Activated CD4-positive, alpha-beta T cell treated with anti-CD3 and anti-CD28 coated beads, Interleukin-2, amount 10 ng/mL, durations not matched to agents 24 days and 14 days (primary cell): Measurements from ENCODE around the gene TSSK6. TPM values are rescaled to one million over a fixed set of nuclear protein-coding genes. Genes with fewer than 3 reads are reported as not detected.
A peak's percentile ranks its signal among the peaks of the same experiment; 100 is the strongest.

Experiments used
- DNase-seq: peaks from one replicate; pipeline ENCODE4 v3.0.0; 2022
- H3K27ac Mint-ChIP-seq: one replicate; pipeline ENCODE4 v1.8.0; 2022; ENCODE audit warnings: mild to moderate bottlenecking, mixed read lengths
- H3K27me3 Mint-ChIP-seq: one replicate; pipeline ENCODE4 v1.8.0; 2022; ENCODE audit warnings: mixed read lengths
- H3K36me3 Mint-ChIP-seq: one replicate; pipeline ENCODE4 v1.8.0; 2022; ENCODE audit warnings: low read depth, mild to moderate bottlenecking, mixed read lengths
- H3K4me1 Mint-ChIP-seq: one replicate; pipeline ENCODE4 v1.8.0; 2021; ENCODE audit warnings: mixed read lengths
- H3K4me3 Mint-ChIP-seq: one replicate; pipeline ENCODE4 v1.8.0; 2022; ENCODE audit warnings: mild to moderate bottlenecking, moderate library complexity, mixed read lengths
- H3K9me3 Mint-ChIP-seq: one replicate; pipeline ENCODE4 v1.8.0; 2021; ENCODE audit warnings: mixed read lengths
- intact Hi-C: fragments of 100-400 bp; cut with micrococcal nuclease; formaldehyde crosslinking; loops from one replicate; pipeline ENCODE4 v1.15.1; 2023
- total RNA-seq: library from RNA; stranded (reverse); gene quantifications from 2 replicates; pipeline ENCODE4 v1.2.3, GENCODE V29; 2022

The TSSK6 gene
- total RNA-seq, 1 donor from 2014 or later = 3.3 TPM

GRCh38 chr19:19487950-19488874, 27.1 kb downstream of the TSSK6 start:
- H3K27ac Mint-ChIP-seq = peak overlapping the region; percentile 98
- peaks cover 36% of the 10 kb centered on the region for H3K4me1 Mint-ChIP-seq
- H3K36me3 Mint-ChIP-seq = peaks cover 6% of the 10 kb centered on the region
- H3K9me3 Mint-ChIP-seq = no peaks in the 10 kb centered on the region
- intact Hi-C loops = loop anchor here (2.0 kb wide), 1 partner anchor 77 kb away; no protein-coding TSS in a partner anchor
- peak overlapping the region; percentile 76 for H3K4me3 Mint-ChIP-seq
- peak; percentile 66 for DNase-seq
- H3K27me3 Mint-ChIP-seq = no peaks in the 10 kb centered on the region

GRCh38 chr19:19487077-19487949, 28.0 kb downstream of the TSSK6 start:
- H3K4me1 Mint-ChIP-seq = peaks cover 38% of the 10 kb centered on the region
- intact Hi-C loops = no loop called here
- H3K4me3 Mint-ChIP-seq = peak overlapping the region; percentile 12
- no peak for DNase-seq
- H3K36me3 Mint-ChIP-seq = peaks cover 6% of the 10 kb centered on the region
- H3K27ac Mint-ChIP-seq = peak overlapping the region; percentile 98
- no peaks in the 10 kb centered on the region for H3K9me3 Mint-ChIP-seq
- H3K27me3 Mint-ChIP-seq = no peaks in the 10 kb centered on the region

DNA sequence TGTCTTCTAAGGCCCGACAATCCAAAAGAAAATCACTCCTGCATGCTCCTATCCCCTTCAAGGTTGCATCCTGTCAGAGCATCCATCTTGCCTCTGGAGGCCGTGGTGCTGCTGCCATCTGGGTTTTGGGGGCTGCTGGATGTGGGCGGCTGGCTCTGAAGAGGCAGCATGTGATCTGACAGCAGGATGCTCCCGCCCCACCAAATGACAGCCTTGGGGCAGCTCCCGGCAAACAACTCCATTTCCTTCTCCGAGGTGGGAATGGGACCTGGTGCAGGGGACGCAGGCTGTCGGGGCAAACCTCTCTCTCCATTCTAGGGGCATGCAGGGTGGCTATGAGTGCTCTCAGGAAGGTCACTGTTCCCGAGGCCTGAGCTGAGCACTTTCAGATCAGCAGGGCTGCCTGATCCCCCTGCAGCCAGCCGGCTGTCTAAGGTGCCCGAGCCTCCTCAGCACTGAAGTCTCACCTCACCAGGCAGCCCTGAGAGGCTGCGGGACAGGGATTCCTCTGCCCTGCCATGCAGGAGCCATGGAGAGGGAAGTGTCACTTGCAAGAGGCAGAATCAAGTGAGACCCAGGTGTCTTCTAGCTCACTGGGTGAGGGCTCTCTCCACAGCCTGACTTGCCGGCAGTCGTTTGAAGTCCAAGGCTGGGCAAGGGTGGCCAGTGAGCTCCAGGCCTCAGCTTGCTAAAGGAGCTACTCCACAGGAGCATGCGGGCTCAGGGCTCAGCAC, 28.8 kb downstream of the TSSK6 start:
- peaks cover 6% of the 10 kb centered on the region for H3K36me3 Mint-ChIP-seq
- no peak for DNase-seq
- H3K4me3 Mint-ChIP-seq = no peak overlapping the region
- intact Hi-C loops = no loop called here
- H3K27me3 Mint-ChIP-seq = no peaks in the 10 kb centered on the region
- peak overlapping the region; percentile 29 for H3K27ac Mint-ChIP-seq
- peaks cover 39% of the 10 kb centered on the region for H3K4me1 Mint-ChIP-seq
- no peaks in the 10 kb centered on the region for H3K9me3 Mint-ChIP-seq

DNA sequence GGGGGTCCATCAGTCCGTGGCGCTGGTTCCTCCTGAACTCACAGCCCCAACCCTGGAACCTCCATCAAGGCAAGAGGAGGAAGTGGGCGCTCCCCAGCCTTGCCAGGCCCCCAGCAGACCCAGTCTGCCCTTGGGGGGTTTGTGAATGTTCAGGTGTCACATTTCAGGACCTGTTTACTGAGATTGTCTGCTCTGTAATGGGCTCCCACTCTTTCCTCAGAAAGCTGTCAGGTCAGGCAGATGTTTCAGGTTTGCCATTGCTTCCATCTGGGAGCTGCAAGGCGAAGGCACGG, 29.4 kb downstream of the TSSK6 start:
- no peaks in the 10 kb centered on the region for H3K27me3 Mint-ChIP-seq
- no peak overlapping the region for H3K4me3 Mint-ChIP-seq
- H3K27ac Mint-ChIP-seq = no peak overlapping the region
- H3K9me3 Mint-ChIP-seq = no peaks in the 10 kb centered on the region
- intact Hi-C loops = no loop called here
- DNase-seq = no peak
- H3K4me1 Mint-ChIP-seq = peaks cover 43% of the 10 kb centered on the region
- H3K36me3 Mint-ChIP-seq = peaks cover 7% of the 10 kb centered on the region

GRCh38 chr19:19485161-19485997, 30.0 kb downstream of the TSSK6 start:
- H3K27me3 Mint-ChIP-seq = no peaks in the 10 kb centered on the region
- H3K9me3 Mint-ChIP-seq = no peaks in the 10 kb centered on the region
- no peak overlapping the region for H3K4me3 Mint-ChIP-seq
- intact Hi-C loops = no loop called here
- no peak for DNase-seq
- peaks cover 5% of the 10 kb centered on the region for H3K36me3 Mint-ChIP-seq
- H3K4me1 Mint-ChIP-seq = peaks cover 45% of the 10 kb centered on the region
- H3K27ac Mint-ChIP-seq = no peak overlapping the region

- intact Hi-C loops = no loop called here
- no peak for DNase-seq
- Mint-ChIP-seq H3K4me1 (peaks cover 28% of the 10 kb centered on the region), H3K27ac (peak overlapping the region; percentile 29), H3K9me3 (no peaks in the 10 kb centered on the region), H3K36me3 (peaks cover 7% of the 10 kb centered on the region), H3K4me3 (no peak overlapping the region), H3K27me3 (no peaks in the 10 kb centered on the region)
Observed at GRCh38 chr19:19482809-19483596, 32.3 kb downstream of the TSSK6 start.

DNA sequence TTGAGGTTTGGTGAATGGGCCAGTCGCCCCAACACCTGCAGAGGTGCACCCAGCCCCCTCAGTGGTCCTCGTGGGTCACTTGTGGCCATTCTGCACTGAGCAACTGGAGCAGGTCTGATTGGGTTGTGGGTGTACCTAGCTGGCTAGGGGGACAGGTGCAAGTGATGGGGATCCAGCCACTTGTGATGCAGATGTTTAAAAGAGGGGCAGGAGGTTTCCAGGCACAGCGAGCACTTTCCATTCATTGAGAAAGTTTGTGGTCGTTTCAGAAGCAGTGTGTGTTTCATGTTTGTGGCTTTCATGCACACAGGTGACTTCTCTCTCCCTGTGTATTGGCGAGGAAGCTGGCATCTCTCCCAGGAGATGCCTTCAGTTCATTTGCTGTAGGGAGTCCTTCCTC, 34.7 kb downstream of the TSSK6 start:
- peaks cover 9% of the 10 kb centered on the region for H3K36me3 Mint-ChIP-seq
- peaks cover 35% of the 10 kb centered on the region for H3K4me1 Mint-ChIP-seq
- DNase-seq = peak; percentile 68
- H3K27ac Mint-ChIP-seq = no peak overlapping the region
- no peaks in the 10 kb centered on the region for H3K27me3 Mint-ChIP-seq
- intact Hi-C loops = no loop called here
- no peaks in the 10 kb centered on the region for H3K9me3 Mint-ChIP-seq
- no peak overlapping the region for H3K4me3 Mint-ChIP-seq

DNA sequence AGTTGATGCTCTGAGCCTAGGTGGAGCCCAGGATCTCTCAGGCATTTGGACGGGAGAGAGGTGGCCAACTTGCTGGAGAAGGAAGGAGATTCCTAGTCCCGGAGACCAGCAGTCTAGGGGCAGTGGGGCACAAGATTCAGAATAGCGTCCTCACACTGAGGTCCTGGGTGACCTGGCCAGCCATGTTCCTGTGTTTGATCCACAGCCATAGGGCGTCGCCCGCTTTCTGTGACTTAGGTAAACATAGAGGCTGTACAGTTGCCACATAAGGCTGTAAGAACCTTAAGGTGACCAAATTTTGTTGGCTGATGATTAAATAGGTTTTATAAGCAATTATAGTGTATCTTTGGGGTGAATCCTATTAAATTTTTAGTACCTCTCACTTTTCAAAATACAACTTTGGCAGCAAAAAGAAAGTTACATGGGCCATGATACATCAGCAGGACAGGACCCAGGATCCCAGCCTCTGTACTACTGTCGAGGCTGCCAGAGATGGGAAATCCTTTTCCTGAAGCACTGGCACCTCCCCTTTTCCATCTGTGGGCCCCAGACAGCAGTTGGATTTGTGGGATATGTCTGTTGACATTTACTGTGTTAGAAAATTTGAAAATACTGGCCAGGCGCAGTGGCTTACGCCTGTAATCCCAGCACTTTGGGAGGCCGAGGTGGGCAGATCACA, 37.5 kb downstream of the TSSK6 start:
- Mint-ChIP-seq H3K4me1 (peaks cover 57% of the 10 kb centered on the region), H3K27ac (no peak overlapping the region), H3K4me3 (no peak overlapping the region)

GRCh38 chr19:19475849-19476828, 39.2 kb downstream of the TSSK6 start:
- Mint-ChIP-seq H3K9me3 (no peaks in the 10 kb centered on the region), H3K4me3 (no peak overlapping the region), H3K4me1 (peaks cover 63% of the 10 kb centered on the region), H3K27me3 (no peaks in the 10 kb centered on the region), H3K27ac (peak overlapping the region; percentile 75), H3K36me3 (peaks cover 22% of the 10 kb centered on the region)
- intact Hi-C loops = loop anchor here (2.0 kb wide), 1 partner anchor 15 kb away; no protein-coding TSS in a partner anchor
- DNase-seq = no peak

More for the DNA sequence above, 37.5 kb downstream of the TSSK6 start:
- DNase-seq = no peak
- intact Hi-C loops = no loop called here
- no peaks in the 10 kb centered on the region for H3K9me3 Mint-ChIP-seq
- peaks cover 12% of the 10 kb centered on the region for H3K36me3 Mint-ChIP-seq
- H3K27me3 Mint-ChIP-seq = no peaks in the 10 kb centered on the region

DNA sequence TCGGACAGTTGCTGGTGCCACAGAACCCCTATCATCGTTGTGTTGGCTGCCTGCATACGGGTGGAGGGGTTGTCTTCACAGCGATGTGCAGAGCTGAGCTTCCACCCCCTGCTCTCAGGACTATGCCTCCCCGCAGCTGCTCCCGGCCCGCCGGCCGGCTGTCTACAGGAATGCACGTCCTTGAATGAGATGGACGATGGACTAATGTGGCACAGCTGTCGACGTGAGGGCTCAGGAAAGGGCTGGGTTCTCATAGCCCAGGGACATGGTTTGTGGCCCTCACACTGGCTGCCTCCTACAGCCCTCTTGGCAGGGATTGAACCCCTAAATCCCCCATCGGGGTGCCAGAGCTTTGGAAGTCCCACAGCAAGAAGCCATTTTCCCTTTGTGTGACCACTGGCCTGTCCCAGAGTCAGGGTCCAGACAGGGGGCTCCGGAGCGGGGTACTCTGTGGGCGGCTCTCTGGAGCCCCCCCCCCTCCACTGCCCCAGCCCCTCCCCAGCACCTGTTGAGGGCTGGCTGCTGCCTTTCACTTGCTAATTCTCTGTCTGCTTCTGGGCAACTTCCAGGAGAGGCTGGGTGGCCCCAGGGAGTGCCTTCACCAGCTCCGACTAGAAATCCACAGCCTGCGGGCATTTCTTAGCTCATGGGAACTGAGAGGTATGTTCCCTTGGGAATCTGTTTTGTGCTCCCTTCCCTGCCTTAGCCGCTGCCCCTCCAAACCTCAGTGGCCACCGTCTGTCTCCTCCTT, 40.2 kb downstream of the TSSK6 start:
- no peaks in the 10 kb centered on the region for H3K9me3 Mint-ChIP-seq
- peak overlapping the region; percentile 75 for H3K27ac Mint-ChIP-seq
- no peaks in the 10 kb centered on the region for H3K27me3 Mint-ChIP-seq
- H3K36me3 Mint-ChIP-seq = peaks cover 30% of the 10 kb centered on the region
- intact Hi-C loops = loop anchor here (2.0 kb wide), 1 partner anchor 14 kb away; no protein-coding TSS in a partner anchor
- DNase-seq = no peak
- no peak overlapping the region for H3K4me3 Mint-ChIP-seq
- H3K4me1 Mint-ChIP-seq = peaks cover 58% of the 10 kb centered on the region
